ENCODE data around the gene CTBS.

Gene CTBS

DNA sequence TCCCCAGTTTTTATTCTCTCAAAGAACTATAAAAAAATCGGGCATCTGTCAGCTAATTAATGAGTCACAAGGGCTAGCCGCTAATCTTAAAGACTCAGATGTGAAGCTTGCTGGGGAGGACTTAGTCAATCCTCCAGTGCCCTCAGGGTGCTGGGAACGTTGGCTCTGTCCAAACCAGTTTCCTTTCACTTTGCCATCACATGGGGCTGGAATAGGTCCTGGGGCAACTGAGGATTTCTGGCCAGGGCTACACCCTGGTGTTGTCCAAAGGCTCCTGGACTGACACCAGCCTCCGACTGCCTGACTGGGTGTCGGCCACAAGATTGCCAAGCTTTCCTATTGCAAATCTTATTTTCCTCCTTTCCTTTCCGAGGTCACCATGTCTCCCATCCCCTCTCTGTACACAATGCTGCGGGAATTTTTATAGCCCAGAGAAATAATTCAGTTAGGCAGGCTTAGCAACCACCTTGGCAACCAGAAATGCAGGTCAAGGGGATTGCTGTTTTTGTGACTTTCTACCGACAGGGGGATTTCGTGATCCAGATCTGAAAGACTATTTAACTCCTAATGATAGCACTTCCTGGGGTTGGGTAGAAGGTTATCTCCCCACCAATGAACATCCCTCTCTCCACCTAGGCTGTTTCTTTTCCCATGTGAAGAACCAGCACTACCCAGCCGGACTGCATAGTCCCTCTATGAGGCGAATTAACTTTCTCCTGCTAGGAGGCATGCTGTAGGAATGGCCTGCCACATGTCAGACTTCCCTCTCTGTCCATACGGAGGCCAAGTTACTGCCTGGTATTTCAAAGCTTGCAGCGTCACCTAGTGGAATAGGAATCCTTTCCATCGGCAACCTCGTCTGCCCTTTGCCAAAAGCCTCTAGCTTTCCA, 29.9 kb upstream of the CTBS start (continued):
- peak; percentile 82 for TF ChIP-seq ZSCAN30 (tag by site-specific recombination; IDR thresholded peaks at IDR 0.05)
- TF ChIP-seq, protein P1, sequence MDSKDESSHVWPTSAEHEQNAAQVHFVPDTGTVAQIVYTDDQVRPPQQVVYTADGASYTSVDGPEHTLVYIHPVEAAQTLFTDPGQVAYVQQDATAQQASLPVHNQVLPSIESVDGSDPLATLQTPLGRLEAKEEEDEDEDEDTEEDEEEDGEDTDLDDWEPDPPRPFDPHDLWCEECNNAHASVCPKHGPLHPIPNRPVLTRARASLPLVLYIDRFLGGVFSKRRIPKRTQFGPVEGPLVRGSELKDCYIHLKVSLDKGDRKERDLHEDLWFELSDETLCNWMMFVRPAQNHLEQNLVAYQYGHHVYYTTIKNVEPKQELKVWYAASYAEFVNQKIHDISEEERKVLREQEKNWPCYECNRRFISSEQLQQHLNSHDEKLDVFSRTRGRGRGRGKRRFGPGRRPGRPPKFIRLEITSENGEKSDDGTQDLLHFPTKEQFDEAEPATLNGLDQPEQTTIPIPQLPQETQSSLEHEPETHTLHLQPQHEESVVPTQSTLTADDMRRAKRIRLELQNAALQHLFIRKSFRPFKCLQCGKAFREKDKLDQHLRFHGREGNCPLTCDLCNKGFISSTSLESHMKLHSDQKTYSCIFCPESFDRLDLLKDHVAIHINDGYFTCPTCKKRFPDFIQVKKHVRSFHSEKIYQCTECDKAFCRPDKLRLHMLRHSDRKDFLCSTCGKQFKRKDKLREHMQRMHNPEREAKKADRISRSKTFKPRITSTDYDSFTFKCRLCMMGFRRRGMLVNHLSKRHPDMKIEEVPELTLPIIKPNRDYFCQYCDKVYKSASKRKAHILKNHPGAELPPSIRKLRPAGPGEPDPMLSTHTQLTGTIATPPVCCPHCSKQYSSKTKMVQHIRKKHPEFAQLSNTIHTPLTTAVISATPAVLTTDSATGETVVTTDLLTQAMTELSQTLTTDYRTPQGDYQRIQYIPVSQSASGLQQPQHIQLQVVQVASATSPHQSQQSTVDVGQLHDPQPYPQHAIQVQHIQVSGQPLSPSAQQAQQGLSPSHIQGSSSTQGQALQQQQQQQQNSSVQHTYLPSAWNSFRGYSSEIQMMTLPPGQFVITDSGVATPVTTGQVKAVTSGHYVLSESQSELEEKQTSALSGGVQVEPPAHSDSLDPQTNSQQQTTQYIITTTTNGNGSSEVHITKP (tag by site-specific recombination; IDR thresholded peaks at IDR 0.05): peak; percentile 90
- TF ChIP-seq IKZF3 (tag by site-specific recombination; IDR thresholded peaks at IDR 0.05): peak; percentile 57; the same call in 1 of the 2 replicates
- peak; percentile 78 for TF ChIP-seq PRDM1 (tag by site-specific recombination; IDR thresholded peaks at IDR 0.05)
- TF ChIP-seq ZNF571 (tag by site-specific recombination; IDR thresholded peaks at IDR 0.05): no peak
- TF ChIP-seq ZNF23 (tag by site-specific recombination; IDR thresholded peaks at IDR 0.05; ENCODE audit: borderline replicate concordance): no peak
- peak; percentile 90 for TF ChIP-seq ZNF335 (tag by site-specific recombination; conservative IDR thresholded peaks at IDR 0.05)
- TF ChIP-seq EGR2 (tag by site-specific recombination; IDR thresholded peaks at IDR 0.05; ENCODE audit: low read depth): no peak
- no peak for TF ChIP-seq GFI1B (tag by site-specific recombination; IDR thresholded peaks at IDR 0.05)
- TF ChIP-seq ZNF248 (tag by site-specific recombination; IDR thresholded peaks at IDR 0.05): no peak
- no peak for TF ChIP-seq RBAK (tag by site-specific recombination; IDR thresholded peaks at IDR 0.05)
- peak; percentile 38; the same call in 1 of the 2 replicates for TF ChIP-seq ZBTB20 (tag by site-specific recombination; IDR thresholded peaks at IDR 0.05)
- TF ChIP-seq, protein P2, sequence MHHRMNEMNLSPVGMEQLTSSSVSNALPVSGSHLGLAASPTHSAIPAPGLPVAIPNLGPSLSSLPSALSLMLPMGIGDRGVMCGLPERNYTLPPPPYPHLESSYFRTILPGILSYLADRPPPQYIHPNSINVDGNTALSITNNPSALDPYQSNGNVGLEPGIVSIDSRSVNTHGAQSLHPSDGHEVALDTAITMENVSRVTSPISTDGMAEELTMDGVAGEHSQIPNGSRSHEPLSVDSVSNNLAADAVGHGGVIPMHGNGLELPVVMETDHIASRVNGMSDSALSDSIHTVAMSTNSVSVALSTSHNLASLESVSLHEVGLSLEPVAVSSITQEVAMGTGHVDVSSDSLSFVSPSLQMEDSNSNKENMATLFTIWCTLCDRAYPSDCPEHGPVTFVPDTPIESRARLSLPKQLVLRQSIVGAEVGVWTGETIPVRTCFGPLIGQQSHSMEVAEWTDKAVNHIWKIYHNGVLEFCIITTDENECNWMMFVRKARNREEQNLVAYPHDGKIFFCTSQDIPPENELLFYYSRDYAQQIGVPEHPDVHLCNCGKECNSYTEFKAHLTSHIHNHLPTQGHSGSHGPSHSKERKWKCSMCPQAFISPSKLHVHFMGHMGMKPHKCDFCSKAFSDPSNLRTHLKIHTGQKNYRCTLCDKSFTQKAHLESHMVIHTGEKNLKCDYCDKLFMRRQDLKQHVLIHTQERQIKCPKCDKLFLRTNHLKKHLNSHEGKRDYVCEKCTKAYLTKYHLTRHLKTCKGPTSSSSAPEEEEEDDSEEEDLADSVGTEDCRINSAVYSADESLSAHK (tag by site-specific recombination; IDR thresholded peaks at IDR 0.05): 0 out of 2 replicates have a peak, but pooled peaks have one; percentile 5
- TF ChIP-seq ZNF654 (tag by site-specific recombination; IDR thresholded peaks at IDR 0.05; ENCODE audit: low read depth): peak; percentile 98
- TF ChIP-seq SP7 (tag by site-specific recombination; IDR thresholded peaks at IDR 0.05): no peak
- peak; percentile 63; the same call in 1 of the 2 replicates for TF ChIP-seq ZNF2 (tag by site-specific recombination; IDR thresholded peaks at IDR 0.05)
- TF ChIP-seq ZNF501 (tag by site-specific recombination; IDR thresholded peaks at IDR 0.05): peak; percentile 55; the same call in 1 of the 2 replicates
- TF ChIP-seq, protein P3, sequence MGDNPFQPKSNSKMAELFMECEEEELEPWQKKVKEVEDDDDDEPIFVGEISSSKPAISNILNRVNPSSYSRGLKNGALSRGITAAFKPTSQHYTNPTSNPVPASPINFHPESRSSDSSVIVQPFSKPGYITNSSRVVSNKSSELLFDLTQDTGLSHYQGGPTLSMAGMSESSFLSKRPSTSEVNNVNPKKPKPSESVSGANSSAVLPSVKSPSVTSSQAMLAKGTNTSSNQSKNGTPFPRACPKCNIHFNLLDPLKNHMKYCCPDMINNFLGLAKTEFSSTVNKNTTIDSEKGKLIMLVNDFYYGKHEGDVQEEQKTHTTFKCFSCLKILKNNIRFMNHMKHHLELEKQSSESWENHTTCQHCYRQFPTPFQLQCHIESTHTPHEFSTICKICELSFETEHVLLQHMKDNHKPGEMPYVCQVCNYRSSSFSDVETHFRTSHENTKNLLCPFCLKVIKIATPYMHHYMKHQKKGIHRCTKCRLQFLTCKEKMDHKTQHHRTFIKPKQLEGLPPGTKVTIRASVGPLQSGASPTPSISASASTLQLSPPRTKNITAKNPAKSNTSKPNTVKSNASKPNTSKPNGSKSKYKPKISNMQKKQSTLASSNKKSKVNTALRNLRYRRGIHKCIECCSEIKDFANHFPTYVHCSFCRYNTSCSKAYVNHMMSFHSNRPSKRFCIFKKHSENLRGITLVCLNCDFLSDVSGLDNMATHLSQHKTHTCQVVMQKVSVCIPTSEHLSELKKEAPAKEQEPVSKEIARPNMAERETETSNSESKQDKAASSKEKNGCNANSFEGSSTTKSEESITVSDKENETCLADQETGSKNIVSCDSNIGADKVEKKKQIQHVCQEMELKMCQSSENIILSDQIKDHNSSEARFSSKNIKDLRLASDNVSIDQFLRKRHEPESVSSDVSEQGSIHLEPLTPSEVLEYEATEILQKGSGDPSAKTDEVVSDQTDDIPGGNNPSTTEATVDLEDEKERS (tag by site-specific recombination; IDR thresholded peaks at IDR 0.05): no peak
- TF ChIP-seq ZNF664 (tag by site-specific recombination; IDR thresholded peaks at IDR 0.05): no peak
- TF ChIP-seq ZNF777 (tag by site-specific recombination; IDR thresholded peaks at IDR 0.05; ENCODE audit: borderline replicate concordance): no peak
- TF ChIP-seq, protein P4, sequence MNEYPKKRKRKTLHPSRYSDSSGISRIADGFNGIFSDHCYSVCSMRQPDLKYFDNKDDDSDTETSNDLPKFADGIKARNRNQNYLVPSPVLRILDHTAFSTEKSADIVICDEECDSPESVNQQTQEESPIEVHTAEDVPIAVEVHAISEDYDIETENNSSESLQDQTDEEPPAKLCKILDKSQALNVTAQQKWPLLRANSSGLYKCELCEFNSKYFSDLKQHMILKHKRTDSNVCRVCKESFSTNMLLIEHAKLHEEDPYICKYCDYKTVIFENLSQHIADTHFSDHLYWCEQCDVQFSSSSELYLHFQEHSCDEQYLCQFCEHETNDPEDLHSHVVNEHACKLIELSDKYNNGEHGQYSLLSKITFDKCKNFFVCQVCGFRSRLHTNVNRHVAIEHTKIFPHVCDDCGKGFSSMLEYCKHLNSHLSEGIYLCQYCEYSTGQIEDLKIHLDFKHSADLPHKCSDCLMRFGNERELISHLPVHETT (tag by site-specific recombination; IDR thresholded peaks at IDR 0.05): no peak
- TF ChIP-seq ZNF37A (tag by site-specific recombination; IDR thresholded peaks at IDR 0.05): no peak
- TF ChIP-seq, protein P5, sequence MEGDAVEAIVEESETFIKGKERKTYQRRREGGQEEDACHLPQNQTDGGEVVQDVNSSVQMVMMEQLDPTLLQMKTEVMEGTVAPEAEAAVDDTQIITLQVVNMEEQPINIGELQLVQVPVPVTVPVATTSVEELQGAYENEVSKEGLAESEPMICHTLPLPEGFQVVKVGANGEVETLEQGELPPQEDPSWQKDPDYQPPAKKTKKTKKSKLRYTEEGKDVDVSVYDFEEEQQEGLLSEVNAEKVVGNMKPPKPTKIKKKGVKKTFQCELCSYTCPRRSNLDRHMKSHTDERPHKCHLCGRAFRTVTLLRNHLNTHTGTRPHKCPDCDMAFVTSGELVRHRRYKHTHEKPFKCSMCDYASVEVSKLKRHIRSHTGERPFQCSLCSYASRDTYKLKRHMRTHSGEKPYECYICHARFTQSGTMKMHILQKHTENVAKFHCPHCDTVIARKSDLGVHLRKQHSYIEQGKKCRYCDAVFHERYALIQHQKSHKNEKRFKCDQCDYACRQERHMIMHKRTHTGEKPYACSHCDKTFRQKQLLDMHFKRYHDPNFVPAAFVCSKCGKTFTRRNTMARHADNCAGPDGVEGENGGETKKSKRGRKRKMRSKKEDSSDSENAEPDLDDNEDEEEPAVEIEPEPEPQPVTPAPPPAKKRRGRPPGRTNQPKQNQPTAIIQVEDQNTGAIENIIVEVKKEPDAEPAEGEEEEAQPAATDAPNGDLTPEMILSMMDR (tag by site-specific recombination; IDR thresholded peaks at IDR 0.05): peak; percentile 78
- peak; percentile 55 for TF ChIP-seq ZBTB17 (tag by site-specific recombination; IDR thresholded peaks at IDR 0.05)
- no peak for TF ChIP-seq ZNF223 (tag by site-specific recombination; IDR thresholded peaks at IDR 0.05)
- no peak for TF ChIP-seq ZNF112 (tag by site-specific recombination; IDR thresholded peaks at IDR 0.05)
- TF ChIP-seq ZNF768 (tag by site-specific recombination; IDR thresholded peaks at IDR 0.05): 0 out of 2 replicates have a peak, but pooled peaks have one; percentile 12
- no peak for TF ChIP-seq SCRT1 (tag by site-specific recombination; IDR thresholded peaks at IDR 0.05; ENCODE audit: borderline replicate concordance)
